ENCODE data around the gene KCNQ1.

KCNQ1 gene

DNA sequence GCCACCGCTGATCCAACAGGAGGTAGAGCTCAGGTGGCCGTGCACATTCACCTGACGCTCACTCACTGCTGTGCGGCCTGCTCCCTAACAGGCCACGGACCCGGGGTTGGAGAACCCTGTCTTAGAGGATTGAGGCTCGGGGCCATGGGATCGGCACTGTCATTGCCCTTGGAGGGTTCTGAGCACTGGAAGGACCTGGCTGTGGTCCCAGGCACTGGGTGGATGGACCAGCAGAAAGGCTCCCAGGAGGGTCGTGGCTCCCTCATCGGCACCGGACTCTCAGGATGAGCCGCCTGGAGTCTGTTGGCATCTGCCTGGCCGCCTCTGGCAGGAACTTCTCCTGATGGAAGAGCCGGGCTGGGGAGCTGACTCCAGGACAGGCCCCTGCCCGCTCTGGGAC lies 6.5 kb downstream of the KCNQ1 start:
- Histone ChIP-seq H3K27me3 (ENCODE audit: insufficient read depth, low read length, poor library complexity, severe bottlenecking) (no peaks in the 10 kb centered on the region), H3F3A (ENCODE audit: low read depth) (no peaks in the 10 kb centered on the region), H3K36me3 (ENCODE audit: insufficient read depth, low read length) (no peaks in the 10 kb centered on the region), H3K9me3 (ENCODE audit: insufficient read depth, low read depth, low read length) (no peaks in the 10 kb centered on the region), H3K9me2 (replicated peaks; ENCODE audit: low read depth, low read length) (no peaks in the 10 kb centered on the region), H3K9ac (ENCODE audit: low read depth, low read length, poor library complexity, severe bottlenecking) (no peak overlapping the region), H3K4me2 (ENCODE audit: low read depth, low read length, poor library complexity, severe bottlenecking) (no peak overlapping the region), H3K4me1 (ENCODE audit: insufficient read depth, low read length, poor library complexity, severe bottlenecking) (no peaks in the 10 kb centered on the region), H3K4me3 (ENCODE audit: low read length, poor library complexity, severe bottlenecking) (no peak overlapping the region), H2AFZ (ENCODE audit: low read length) (no peak overlapping the region), H4K20me1 (ENCODE audit: insufficient read depth, low read length, poor library complexity, severe bottlenecking) (no peaks in the 10 kb centered on the region), H3K79me2 (ENCODE audit: insufficient read depth, low read length) (no peaks in the 10 kb centered on the region)
- TF ChIP-seq EZH2phosphoT487 (IDR thresholded peaks at IDR 0.05; ENCODE audit: borderline replicate concordance), result no peak
- TF ChIP-seq, protein P1, sequence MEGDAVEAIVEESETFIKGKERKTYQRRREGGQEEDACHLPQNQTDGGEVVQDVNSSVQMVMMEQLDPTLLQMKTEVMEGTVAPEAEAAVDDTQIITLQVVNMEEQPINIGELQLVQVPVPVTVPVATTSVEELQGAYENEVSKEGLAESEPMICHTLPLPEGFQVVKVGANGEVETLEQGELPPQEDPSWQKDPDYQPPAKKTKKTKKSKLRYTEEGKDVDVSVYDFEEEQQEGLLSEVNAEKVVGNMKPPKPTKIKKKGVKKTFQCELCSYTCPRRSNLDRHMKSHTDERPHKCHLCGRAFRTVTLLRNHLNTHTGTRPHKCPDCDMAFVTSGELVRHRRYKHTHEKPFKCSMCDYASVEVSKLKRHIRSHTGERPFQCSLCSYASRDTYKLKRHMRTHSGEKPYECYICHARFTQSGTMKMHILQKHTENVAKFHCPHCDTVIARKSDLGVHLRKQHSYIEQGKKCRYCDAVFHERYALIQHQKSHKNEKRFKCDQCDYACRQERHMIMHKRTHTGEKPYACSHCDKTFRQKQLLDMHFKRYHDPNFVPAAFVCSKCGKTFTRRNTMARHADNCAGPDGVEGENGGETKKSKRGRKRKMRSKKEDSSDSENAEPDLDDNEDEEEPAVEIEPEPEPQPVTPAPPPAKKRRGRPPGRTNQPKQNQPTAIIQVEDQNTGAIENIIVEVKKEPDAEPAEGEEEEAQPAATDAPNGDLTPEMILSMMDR (conservative IDR thresholded peaks at IDR 0.05; ENCODE audit: low read length), result no peak

- Histone ChIP-seq H3K9me3 (ENCODE audit: insufficient read depth, low read depth, low read length) (no peaks in the 10 kb centered on the region), H3K79me2 (ENCODE audit: insufficient read depth, low read length) (no peaks in the 10 kb centered on the region), H3K27me3 (ENCODE audit: insufficient read depth, low read length, poor library complexity, severe bottlenecking) (no peaks in the 10 kb centered on the region), H3K9ac (ENCODE audit: low read depth, low read length, poor library complexity, severe bottlenecking) (no peak overlapping the region), H3K4me3 (ENCODE audit: low read length, poor library complexity, severe bottlenecking) (no peak overlapping the region), H3K36me3 (ENCODE audit: insufficient read depth, low read length) (no peaks in the 10 kb centered on the region), H3K9me2 (replicated peaks; ENCODE audit: low read depth, low read length) (no peaks in the 10 kb centered on the region), H3K4me2 (ENCODE audit: low read depth, low read length, poor library complexity, severe bottlenecking) (no peak overlapping the region), H3F3A (ENCODE audit: low read depth) (no peaks in the 10 kb centered on the region), H2AFZ (ENCODE audit: low read length) (no peak overlapping the region), H4K20me1 (ENCODE audit: insufficient read depth, low read length, poor library complexity, severe bottlenecking) (no peaks in the 10 kb centered on the region), H3K4me1 (ENCODE audit: insufficient read depth, low read length, poor library complexity, severe bottlenecking) (no peaks in the 10 kb centered on the region)
- TF ChIP-seq EZH2phosphoT487 (IDR thresholded peaks at IDR 0.05; ENCODE audit: borderline replicate concordance), result no peak
- TF ChIP-seq, protein P1 (conservative IDR thresholded peaks at IDR 0.05; ENCODE audit: low read length), result no peak
These were observed 7.1 kb downstream of the KCNQ1 start for GRCh38 chr11:2451916-2452315.

DNA sequence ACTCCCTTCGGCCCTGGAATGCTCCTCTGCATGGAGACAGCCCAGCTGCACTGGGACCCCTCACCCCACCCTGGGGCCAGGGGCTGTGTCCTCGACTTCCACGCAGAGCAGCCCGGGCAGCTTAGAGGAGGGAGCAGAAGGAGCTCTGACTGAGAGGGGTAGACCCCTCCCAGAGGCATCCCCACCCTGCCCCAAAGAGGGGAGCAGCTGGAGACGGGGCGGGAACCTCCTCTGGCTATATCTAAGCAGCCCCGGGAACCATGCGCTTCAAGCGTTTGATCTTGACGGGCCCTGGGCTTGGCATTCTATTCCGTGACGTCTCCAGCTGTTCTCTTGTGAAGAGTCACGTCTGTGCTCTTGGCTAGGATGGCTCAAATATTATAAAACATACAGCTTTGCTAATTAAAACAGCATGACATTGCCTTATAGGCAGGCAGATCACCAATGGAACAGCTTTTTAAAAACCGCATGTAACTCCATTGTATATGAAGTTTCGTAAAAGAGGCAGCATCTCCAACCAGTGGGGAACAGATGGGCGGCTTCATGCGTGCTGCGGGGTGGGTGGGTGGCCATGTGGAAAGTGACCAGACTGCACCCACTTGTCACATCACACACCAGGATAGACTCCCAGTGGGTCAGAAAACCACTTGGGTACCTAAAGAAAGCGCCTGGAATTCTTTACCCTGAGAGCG lies 7.7 kb downstream of the KCNQ1 start:
- no peak overlapping the region for H3K4me2 ChIP-seq (ENCODE audit: low read depth, low read length, poor library complexity, severe bottlenecking)
- no peaks in the 10 kb centered on the region for H3K9me3 ChIP-seq (ENCODE audit: insufficient read depth, low read depth, low read length)
- H3K79me2 ChIP-seq (ENCODE audit: insufficient read depth, low read length), result no peaks in the 10 kb centered on the region
- no peaks in the 10 kb centered on the region for H3K9me2 ChIP-seq (replicated peaks; ENCODE audit: low read depth, low read length)
- no peaks in the 10 kb centered on the region for H3K27me3 ChIP-seq (ENCODE audit: insufficient read depth, low read length, poor library complexity, severe bottlenecking)
- no peak overlapping the region for H3K9ac ChIP-seq (ENCODE audit: low read depth, low read length, poor library complexity, severe bottlenecking)
- no peak overlapping the region for H3K4me3 ChIP-seq (ENCODE audit: low read length, poor library complexity, severe bottlenecking)
- H2AFZ ChIP-seq (ENCODE audit: low read length), result no peak overlapping the region
- no peaks in the 10 kb centered on the region for H3K4me1 ChIP-seq (ENCODE audit: insufficient read depth, low read length, poor library complexity, severe bottlenecking)
- no peaks in the 10 kb centered on the region for H4K20me1 ChIP-seq (ENCODE audit: insufficient read depth, low read length, poor library complexity, severe bottlenecking)
- TF ChIP-seq, protein P1 (conservative IDR thresholded peaks at IDR 0.05; ENCODE audit: low read length), result no peak
- TF ChIP-seq EZH2phosphoT487 (IDR thresholded peaks at IDR 0.05; ENCODE audit: borderline replicate concordance), result no peak
- H3K36me3 ChIP-seq (ENCODE audit: insufficient read depth, low read length), result no peaks in the 10 kb centered on the region
- H3F3A ChIP-seq (ENCODE audit: low read depth), result no peaks in the 10 kb centered on the region

Measured in Loucy (cell line).